Fibroblast of peridontal ligament (primary cell): ENCODE results near the gene TMPRSS7.

Experiments used
- DNase-seq: peaks from one replicate; pipeline ENCODE4 v3.0.0-alpha.2; 2010; ENCODE audit errors: extremely low read depth

The TMPRSS7 gene

DNA sequence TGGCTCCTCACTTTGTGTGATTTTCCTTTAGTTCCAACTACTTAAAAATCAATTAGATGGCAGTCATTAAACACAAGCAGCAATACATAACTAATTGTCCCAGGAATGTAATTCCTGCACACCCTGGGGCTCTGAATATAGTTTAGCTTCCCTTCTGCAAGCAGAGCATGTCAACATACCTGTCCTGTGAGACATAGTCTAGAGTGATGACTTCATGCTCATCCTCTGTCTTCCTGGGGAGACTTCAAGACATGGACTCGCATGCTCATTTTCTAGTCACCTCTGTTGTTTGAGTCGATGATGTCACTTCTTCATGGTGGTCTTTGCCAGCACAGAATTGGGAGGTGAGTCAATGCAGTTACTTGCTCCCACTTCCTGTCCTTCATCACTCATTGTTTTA is 67.4 kb downstream of the TMPRSS7 start:
- DNase-seq: peak; percentile 14

DNA sequence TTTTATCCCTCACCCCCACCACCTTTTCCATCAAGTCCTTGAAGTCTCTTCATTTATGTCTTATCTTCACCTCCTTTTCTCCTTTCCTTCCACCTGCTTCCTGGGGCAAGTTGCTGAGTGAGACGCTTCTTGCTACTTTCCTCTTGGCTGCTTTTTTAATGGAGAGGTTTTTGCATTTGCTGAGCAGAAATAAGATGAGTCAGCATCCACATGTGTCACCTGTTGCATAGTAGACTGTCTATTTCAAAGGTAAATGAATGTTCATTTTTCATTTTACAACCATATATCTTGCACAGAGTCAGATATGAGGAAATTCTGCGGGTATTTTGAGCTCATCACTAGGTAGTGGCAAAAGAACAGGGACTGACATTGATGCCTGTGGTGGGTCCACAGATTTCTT is 70.2 kb downstream of the TMPRSS7 start:
- no peak for DNase-seq

- DNase-seq: no peak
These were observed 74.8 kb downstream of the TMPRSS7 start for GRCh38 chr3:112109322-112109721.

DNA sequence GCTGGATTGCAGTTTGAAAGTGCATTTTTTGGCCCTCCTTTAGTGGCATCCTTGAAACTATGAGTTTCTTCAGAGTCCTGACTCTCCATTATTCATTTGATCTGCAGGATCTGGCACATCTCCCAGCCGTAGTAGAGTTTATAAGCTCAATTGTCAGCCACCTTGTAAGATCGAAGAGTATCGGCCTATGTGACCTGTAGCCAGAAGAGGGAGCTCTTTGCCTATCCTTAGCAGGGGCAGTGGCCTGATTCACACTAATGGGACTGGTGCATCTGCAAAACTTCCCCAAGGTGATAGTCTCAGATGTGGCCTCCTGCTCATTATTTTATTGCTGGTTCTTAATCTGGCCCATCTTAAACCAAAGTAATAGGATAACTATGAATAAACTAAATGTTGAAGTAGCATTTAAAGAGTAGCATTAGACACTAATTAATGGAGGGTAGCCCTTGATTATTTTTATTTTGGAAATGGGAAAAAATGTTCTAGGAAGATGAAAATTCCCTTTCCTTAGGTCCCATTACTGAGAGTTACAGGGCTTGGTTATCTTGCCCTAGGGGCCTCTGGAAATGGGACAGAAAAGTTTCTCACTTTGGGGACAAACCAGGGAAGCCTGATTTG is 77.4 kb downstream of the TMPRSS7 start:
- peak; percentile 63 for DNase-seq

DNA sequence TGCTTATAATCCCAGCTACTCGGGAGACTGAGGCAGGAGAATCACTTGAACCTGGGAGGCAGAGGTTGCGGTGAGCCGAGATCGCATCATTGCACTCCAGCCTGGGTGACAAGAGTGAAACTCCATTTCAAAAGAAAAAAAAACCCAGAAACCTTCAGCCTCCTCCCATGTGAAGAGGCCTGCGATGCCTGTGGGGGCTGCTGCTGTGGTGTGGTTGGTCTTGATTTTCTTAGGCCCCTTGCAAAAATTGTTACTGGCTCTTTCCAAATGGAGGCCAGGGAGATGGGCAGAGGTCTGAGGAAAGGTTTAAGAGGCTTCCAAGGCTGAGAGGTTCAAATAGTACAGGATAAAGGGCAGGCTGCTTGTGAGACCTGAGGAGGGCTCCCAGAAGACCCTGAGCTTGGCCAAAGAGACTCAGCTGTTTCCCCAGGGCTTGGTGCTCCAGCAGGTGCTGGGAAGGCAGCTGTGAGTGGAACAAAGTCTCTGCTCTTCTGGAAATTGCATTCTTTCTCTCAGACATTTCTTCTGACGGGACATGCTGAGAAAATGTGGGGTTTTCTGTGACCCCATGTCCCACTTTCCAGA is 80.1 kb downstream of the TMPRSS7 start:
- no peak for DNase-seq

DNA sequence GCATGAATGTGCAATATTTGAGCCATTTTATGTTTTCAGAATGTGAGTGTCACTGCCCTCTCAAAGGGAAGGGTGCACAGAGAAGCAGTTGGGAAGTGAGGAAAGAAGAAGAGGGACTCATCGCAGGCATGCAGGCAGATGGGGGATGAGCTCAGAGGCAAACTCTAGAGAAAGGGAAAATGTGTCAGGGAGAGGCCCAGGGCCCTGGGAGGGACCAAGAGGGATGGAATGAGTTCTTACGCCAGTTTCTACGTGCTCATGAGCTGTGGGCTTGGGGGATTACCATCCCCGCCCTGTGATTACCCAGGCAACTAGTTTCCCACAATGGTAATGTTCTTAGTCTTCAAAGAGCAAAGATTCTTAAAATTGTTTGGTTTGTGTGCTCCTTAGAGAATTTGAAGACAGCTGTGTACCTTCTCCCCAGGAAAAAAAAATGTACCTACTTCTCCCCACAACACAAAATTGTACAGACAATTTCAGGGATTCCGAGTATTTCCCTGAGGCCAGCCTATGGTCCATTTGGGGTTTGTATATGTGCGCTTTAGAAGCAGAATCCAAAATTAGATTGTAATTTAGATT is 80.7 kb downstream of the TMPRSS7 start:
- no peak for DNase-seq

GRCh38 chr3:112115806-112116383 is 81.4 kb downstream of the TMPRSS7 start:
- DNase-seq: no peak

DNA sequence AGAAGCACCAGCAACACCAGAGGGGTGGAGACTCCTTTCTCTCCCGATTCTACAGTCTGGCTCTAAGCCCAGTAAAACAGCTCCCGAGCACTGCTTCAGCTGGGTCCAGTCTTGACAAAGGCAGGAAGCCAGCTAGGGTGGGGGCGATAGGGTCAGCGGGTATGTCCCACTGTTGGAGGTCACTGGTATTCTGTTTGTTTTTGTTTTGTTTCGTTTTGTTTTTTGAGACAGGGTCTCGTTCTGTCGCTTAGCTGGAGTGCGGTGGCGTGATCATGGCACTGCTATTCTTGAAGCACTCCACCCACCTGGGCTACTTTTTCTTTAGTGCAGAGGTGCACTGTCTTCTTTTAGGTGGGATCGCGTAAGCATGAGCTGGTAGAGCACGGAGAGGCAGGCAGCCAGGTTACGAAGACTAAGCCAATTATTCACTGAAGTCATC is 82.2 kb downstream of the TMPRSS7 start:
- no peak for DNase-seq

DNA sequence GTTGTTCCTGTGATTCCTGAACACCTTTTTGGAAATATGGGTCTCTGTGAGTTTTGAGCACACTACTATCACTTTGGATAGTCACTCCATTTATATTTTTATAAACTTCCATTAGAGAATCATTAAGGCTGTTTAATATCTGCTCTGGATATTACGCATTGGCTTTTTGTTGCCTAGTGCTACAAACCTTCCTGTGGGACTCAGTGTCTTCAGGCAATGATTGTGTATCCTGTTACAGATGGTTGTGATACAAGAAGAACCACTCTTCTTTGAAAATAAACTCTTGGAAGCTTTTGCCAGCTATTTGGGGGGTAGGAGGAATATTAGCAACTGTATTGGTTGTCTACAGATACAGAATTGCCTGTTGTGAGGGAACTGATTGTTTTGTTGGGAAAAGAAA is 82.9 kb downstream of the TMPRSS7 start:
- DNase-seq: no peak

- DNase-seq: no peak
These were observed 83.5 kb downstream of the TMPRSS7 start for GRCh38 chr3:112117841-112118571.

DNA sequence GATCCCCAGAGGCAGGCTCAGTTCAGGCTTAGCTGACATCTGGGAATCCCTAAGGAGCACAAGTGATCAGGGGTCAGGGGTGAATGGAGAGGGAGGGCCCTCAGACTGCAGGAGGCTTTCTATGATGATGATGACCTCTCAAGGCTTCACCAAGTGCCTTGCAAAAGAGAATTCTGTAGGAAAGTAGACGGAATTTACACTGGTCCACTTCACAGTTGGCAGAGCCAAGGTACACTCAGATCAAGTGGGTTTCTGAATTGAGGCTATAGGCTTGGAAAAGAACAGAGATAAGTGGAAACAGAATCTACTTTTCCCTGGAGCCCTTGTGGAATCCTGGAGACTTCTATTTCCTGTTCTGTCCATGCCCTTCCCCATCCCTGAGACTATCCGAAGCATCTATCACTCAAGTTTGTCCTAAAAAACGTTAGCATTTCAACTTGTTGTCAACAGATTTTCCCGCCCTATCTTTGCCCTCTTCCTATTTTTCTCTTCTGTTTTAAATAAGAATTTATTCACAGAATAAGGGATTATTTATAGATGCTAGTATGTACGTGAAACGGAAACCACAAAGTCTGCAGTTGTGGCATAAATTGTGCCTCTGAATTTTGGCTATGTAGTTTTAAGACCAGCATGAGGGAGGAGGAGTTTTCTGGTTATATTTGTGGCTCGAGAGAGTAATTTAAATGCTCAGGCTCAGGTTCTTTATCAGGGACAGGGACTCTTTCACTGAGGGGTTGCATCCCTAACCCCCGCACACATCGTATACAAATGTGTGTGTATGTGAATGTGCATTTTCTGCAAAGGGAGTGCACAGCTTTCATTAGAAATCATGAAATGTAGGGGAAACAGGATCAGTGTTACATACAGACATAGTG is 85.7 kb downstream of the TMPRSS7 start:
- DNase-seq: no peak

GRCh38 chr3:112121577-112122547 is 87.3 kb downstream of the TMPRSS7 start:
- no peak for DNase-seq

- DNase-seq: no peak
These were observed 88.3 kb downstream of the TMPRSS7 start for GRCh38 chr3:112122870-112123269.

DNA sequence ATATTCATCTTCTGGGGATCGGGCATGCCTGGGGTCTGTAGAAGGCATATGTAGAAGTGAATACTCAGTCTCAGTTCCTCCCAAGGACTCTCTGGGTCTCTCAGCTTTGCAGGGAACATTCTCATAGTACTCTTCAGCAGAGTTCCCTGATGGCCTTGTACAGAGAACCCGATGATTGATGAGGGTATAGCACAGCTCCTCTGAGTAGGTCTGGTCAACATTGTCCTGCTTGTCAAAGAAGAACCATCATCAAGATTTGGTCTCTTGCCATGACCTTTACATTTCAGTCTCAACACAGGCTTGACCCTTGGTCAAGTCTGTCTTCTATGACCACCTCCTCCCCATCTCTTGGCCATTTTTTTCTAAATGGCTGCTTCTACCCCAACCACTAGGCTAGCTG is 89.0 kb downstream of the TMPRSS7 start:
- DNase-seq: no peak

GRCh38 chr3:112124907-112125607 is 90.5 kb downstream of the TMPRSS7 start:
- DNase-seq: no peak

- peak; percentile 27 for DNase-seq
These were observed 92.0 kb downstream of the TMPRSS7 start for GRCh38 chr3:112126511-112126911.

GRCh38 chr3:112127522-112128494 is 93.3 kb downstream of the TMPRSS7 start:
- no peak for DNase-seq
